Occipital lobe (tissue), 2 donors: ENCODE measurements around the gene NRG3. TPM values are rescaled to one million over a fixed set of nuclear protein-coding genes. Genes with fewer than 3 reads are reported as not detected.

Experiments used
- DNase-seq: peaks from one replicate; lab custom pipeline; 2025; lab: John Stamatoyannopoulos, UW
- total RNA-seq: library from RNA; depleted of rRNA; stranded (reverse); fragments of >200 nt; gene quantifications from one replicate; pipeline ENCODE4 v1.2.3, GENCODE V29; 2014

Gene NRG3
- total RNA-seq, 1 donor from 2014 or later, result 23.1 TPM

GRCh38 chr10:82558014-82558607 lies 683.1 kb downstream of the NRG3 start:
- DNase-seq, result no peak

DNA sequence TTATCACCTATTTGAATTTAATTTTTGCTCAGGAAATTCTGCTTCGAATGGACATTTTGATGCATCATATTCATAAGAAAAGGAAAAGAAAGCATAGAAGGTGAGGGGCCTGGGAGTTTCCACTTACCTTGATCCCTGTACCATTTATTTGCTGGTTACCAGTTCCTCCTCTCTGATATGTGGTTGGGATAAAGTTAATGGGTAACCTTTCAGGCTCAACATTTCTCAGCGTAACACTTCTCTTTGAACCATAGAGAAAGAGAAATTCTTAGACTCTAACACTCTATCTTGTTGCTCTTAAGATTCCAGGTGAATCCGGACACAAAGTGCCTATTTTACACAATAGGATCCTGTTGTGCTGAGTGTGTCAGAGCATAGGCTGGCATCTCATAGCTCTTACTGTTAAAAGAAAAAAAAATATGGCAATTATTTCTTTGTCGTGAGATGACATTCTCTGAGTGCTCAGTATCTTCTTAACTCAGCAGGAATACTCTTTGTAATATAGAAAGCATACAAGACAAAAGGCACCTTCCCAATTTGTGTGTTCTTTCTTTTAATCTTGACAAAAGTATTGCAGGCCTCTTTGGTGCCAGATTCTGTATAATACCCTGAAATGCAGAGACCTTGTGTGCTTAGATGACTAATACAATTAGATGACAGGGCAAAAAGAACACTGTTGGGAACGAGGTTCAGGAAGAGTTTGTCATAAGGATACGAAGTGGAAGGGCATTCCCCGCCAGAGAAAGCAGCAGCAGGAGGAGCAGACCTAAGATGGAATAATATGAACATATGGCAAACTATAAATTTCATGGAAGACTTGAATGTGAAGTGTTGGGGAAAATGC lies 689.6 kb downstream of the NRG3 start:
- no peak for DNase-seq

GRCh38 chr10:82565197-82565575 lies 690.2 kb downstream of the NRG3 start:
- no peak for DNase-seq

DNA sequence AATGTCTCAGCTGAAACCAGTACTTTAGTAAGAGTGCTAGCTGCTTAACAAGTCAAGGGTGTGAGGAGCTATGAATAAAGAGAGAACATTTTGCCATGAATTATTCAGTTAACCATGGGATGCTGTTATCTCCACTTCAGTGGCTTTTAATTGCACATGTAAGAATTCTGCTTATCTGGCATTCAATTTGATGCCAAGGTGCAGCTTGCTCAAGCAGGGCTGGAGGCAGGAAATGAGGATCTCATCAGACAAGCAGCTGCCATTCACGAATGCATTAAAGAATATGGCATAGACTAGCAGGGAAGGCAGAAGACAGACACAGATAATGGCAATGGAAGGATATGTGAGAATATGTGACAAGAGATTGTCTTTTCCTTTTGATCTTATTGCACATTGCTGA lies 697.8 kb downstream of the NRG3 start:
- no peak for DNase-seq

DNA sequence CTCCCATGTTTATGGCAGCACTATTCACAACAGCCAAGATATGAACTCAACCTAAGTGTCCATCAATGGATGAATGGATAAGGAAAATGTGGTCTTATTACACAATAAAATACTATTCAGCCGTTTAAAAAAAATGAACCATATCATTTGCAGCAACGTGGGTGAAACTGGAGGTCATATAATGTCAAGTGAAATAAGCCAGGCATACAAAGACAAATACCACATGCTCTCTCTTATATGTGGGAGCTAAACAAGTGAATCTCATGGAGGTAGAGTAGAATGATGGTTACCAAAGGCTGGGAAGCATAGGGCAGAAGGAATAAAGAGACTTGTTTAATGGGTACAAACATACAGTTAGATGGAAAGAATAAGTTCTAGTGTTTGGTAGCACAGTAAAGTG lies 699.1 kb downstream of the NRG3 start:
- no peak for DNase-seq

DNA sequence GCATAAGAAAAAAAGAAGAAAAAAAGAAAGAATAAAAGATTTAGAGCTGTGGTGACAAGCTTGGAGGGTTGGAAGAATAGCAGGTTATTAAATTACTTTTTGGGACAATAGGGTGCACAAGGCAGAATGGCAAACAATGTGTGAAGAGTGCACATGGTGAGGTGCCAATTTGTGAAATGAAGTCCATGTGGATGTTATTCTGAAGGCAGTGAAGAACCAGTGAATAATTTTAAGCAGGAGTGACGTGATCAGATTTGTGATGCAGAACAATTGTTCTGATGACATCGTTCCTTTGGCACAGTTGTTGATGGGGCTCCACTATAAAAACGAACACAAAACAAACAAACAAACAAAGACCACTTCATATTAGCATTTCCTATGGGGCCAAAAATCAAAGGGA lies 700.3 kb downstream of the NRG3 start:
- no peak for DNase-seq

DNA sequence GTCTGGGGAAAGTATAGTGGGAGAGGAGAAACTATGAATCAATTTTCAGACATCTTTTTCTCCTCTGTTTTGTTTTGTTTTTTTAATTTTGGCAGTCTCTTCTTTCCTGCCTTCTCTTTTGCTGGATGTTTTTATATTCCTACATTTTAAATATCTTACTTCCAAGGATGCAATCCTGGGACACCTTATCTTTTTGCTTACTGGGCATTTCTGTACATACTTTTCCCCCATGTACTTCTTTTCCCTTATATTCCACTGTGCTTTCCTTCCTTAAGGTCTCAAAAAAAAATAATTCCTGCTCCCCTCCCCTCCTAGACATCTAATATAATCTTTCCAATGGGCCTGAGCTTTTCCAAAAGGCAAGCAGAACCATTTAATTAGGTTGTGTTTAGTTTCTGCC lies 701.1 kb downstream of the NRG3 start:
- DNase-seq, result no peak

DNA sequence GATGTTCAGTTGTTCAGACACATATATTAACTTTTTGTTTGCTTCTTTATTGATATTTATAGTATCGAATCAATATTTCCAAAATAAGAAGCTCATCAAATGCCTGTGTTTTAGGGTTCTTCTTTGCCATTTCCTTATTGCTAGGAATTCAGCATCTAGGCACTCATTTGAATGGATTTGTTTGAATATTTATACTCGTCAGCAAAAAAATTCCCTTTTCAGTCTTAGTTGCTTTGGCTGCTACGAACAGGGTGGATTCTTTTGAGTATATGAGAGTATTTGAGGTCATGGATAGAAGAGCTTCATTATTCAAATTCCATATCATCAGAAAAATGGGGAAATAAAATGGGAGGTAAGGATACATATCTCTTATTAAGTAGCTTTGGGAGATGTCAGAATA lies 706.9 kb downstream of the NRG3 start:
- DNase-seq, result no peak

- DNase-seq, result no peak
Observed at GRCh38 chr10:82591421-82591820, 716.4 kb downstream of the NRG3 start.

DNA sequence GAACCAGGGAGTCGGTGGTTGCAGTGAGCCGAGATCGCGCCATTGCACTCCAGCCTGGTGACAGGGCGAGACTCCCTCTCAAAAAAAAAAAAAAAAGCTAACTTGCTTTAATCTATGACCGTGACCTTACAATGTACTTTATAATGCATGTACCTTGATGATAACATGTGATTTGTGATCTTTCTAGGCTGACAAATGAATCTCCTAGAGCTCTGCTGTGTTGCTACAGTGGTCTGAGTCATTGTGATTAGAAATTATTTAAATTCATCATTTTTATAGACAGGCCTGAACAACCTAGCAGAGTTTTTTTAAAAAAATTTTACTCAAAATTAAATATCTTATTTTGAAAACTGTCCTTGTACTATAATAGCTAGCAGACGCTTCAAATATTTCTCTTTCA lies 722.8 kb downstream of the NRG3 start:
- no peak for DNase-seq

DNA sequence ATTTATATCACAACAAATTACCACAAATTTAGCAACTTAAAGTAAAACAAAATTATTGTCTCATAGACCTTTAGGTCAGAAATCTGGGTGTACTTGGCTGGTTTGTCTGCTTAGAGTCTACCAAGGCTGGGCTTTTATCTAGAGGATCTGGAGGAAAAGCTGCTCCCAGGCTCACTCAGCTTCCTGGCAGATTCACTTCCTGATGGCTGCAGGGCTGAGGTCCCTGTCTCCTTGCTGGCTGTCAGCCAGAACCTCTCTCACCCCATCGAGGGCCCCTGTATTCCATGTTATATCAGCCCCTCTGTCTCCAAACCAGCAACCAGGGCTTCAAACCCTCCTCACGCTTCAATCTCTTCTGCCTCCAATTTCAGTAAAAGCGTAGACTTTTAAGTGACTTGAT lies 734.9 kb downstream of the NRG3 start:
- no peak for DNase-seq

- no peak for DNase-seq
Observed at GRCh38 chr10:82618007-82618406, 743.0 kb downstream of the NRG3 start.

GRCh38 chr10:82621680-82622079 lies 746.7 kb downstream of the NRG3 start:
- no peak for DNase-seq

DNA sequence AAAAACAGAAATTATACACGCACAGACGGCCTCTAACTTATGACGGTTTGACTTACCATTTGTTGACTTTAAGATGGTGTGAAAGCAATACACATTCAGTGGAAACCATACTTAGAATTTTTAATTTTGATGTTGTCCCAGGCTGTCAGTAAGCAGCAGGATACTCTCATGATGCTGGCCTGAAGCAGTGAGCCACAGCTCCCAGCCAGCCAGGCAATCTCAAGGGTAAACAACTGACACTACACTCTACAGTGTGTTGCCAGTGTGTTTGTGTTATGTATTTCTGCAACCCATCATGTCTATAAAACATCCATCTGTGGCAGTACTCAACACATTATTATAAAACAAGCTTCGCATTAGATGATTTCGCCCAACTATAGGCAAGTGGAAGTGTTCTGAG lies 747.5 kb downstream of the NRG3 start:
- DNase-seq, result no peak

GRCh38 chr10:82625512-82626189 lies 750.7 kb downstream of the NRG3 start:
- no peak for DNase-seq

DNA sequence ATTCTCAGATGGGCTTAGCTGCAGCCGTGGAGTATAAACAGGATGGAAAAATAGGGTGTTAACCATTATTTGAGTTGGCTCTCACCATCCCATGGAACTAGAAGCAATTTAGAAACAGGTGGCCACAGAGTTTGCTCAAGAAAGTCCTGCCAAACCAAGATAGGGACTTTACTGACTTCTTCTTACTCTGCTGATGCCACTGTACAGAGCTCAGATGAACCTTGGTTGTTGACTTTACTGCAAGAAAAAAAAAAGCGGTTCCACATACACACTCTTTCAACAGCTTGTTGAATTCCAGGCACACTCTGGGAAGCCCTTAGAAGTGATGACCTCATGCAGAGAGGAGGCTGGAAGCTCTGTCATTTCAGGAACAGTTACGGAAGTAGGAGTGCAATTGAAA lies 753.4 kb downstream of the NRG3 start:
- DNase-seq, result no peak

- no peak for DNase-seq
Observed at GRCh38 chr10:82643076-82643475, 768.1 kb downstream of the NRG3 start.

GRCh38 chr10:82643601-82644000 lies 768.6 kb downstream of the NRG3 start:
- no peak for DNase-seq

DNA sequence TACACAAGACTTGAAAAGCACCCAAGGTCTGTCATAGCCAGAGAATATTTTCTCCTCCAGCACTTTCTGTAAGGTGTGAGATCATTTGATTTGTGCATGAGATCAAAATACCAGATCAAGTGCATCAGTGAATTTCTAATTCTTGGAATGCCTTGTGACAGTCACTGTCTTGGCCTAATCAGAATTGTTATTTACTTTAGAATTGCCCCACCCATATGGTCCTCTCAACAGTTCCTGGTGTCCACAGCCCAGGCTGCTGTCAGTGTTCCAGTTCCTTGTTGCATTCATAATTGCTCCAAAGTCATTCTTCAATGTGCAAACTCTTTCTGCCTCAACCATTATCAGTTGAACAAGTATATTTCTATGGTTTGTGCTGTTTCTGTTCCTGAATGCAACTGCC lies 770.2 kb downstream of the NRG3 start:
- no peak for DNase-seq

GRCh38 chr10:82653244-82654155 lies 778.5 kb downstream of the NRG3 start:
- DNase-seq, result no peak

DNA sequence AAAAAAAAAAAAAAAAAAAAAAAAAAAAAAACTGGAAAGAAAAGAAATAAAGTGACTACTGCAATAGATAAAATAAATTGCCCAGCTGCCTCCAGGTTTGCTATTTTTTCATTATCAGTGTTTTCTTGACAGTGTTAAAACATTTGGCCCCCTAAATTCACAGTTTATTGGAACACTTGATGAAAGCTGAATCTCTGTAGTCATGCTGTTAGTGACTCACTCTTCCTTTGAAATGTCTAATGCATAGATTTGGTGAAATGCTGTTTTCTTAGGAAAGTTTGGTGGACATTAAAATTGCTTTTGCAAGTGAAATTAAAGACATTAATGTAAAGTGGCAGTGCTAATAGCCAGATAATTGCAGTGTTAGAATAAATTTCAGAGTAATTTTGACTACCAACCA lies 785.2 kb downstream of the NRG3 start:
- no peak for DNase-seq

- no peak for DNase-seq
Observed at GRCh38 chr10:82660986-82661385, 786.0 kb downstream of the NRG3 start.
